CD14-positive monocyte (primary cell): ENCODE measurements around the gene FIGN. TPM values are rescaled to one million over a fixed set of nuclear protein-coding genes. Genes with fewer than 3 reads are reported as not detected.

Experiments used
- DNase-seq, 3 donors: peaks; one replicate each; pipeline ENCODE4 v3.0.0-alpha.2; 2011 to 2022
- H2AFZ ChIP-seq: 2 replicates; pipeline ENCODE4 v1.6.0; 2012; ENCODE audit warnings: mild to moderate bottlenecking, low read depth, low read length, inconsistent platforms; ENCODE audit not compliant: insufficient read depth, poor library complexity, severe bottlenecking
- H3K27ac ChIP-seq, 2 donors: 1 replicate in 1 of 2; 2 replicates in 1 of 2; pipeline ENCODE4 v1.5.1; 2012 to 2013; ENCODE audit warnings: low read length in 2 of 2, control low read depth in 1 of 2, inconsistent platforms in 1 of 2, low read depth in 1 of 2, mild to moderate bottlenecking in 1 of 2
- H3K27me3 ChIP-seq, 2 donors: one replicate each; pipeline versions ENCODE4 v1.6.0 to v1.6.1; 2011 to 2013; ENCODE audit warnings: low read length in 2 of 2; ENCODE audit not compliant: control insufficient read depth in 2 of 2, insufficient read depth in 2 of 2
- H3K36me3 ChIP-seq, 2 donors: replicated peaks in 1 of 2; 1 replicate in 1 of 2; 2 replicates in 1 of 2; pipeline versions ENCODE4 v1.5.1 to v1.6.1; 2012 to 2013; ENCODE audit warnings: low read length in 2 of 2, control low read depth in 1 of 2, inconsistent platforms in 1 of 2, mild to moderate bottlenecking in 1 of 2; ENCODE audit not compliant: insufficient read depth in 2 of 2, control insufficient read depth in 1 of 2
- H3K4me1 ChIP-seq, 2 donors: 1 replicate in 1 of 2; 2 replicates in 1 of 2; pipeline versions ENCODE4 v1.5.1 to v1.6.1; 2012 to 2013; ENCODE audit warnings: low read length in 2 of 2, control low read depth in 1 of 2, inconsistent platforms in 1 of 2, mild to moderate bottlenecking in 1 of 2, moderate library complexity in 1 of 2; ENCODE audit not compliant: insufficient read depth in 2 of 2, control insufficient read depth in 1 of 2
- H3K4me2 ChIP-seq: replicated peaks from 2 replicates; pipeline ENCODE3; 2012; ENCODE audit warnings: low read length, moderate library complexity, mild to moderate bottlenecking; ENCODE audit not compliant: poor library complexity, severe bottlenecking; ENCODE audit errors: extremely low read depth
- H3K4me3 ChIP-seq, 3 experiments: fragments of 200-600 bp in 1 of 3; sonication (generic) in 1 of 3; replicated peaks in 1 of 3; 1 replicate in 2 of 3; 2 replicates in 1 of 3; pipeline ENCODE4 v1.5.1; 2011 to 2013; ENCODE audit warnings: low read length in 3 of 3, mild to moderate bottlenecking in 3 of 3, control low read depth in 2 of 3, low read depth in 2 of 3, inconsistent platforms in 1 of 3, moderate library complexity in 1 of 3
- H3K79me2 ChIP-seq: 2 replicates; pipeline ENCODE4 v1.6.0; 2012; ENCODE audit warnings: mild to moderate bottlenecking, control low read depth, inconsistent platforms, low read length, moderate library complexity; ENCODE audit not compliant: insufficient read depth
- H3K9ac ChIP-seq: 2 replicates; pipeline ENCODE4 v1.6.0; 2017; ENCODE audit warnings: low read length, mild to moderate bottlenecking; ENCODE audit not compliant: insufficient read depth, poor library complexity, severe bottlenecking
- H3K9me3 ChIP-seq, 2 donors: replicated peaks in 1 of 2; 1 replicate in 1 of 2; 2 replicates in 1 of 2; pipeline versions ENCODE4 v1.5.1 to v1.6.1; 2012 to 2013; ENCODE audit warnings: low read length in 2 of 2, control low read depth in 1 of 2; ENCODE audit not compliant: control insufficient read depth in 1 of 2, insufficient read depth in 1 of 2
- H4K20me1 ChIP-seq: 2 replicates; pipeline ENCODE4 v1.6.0; 2012; ENCODE audit warnings: mild to moderate bottlenecking, low read length, control low read depth, moderate library complexity; ENCODE audit not compliant: insufficient read depth
- H3K27ac Mint-ChIP-seq, 7 donors: one replicate each; pipeline ENCODE4 v1.8.0; 2020; ENCODE audit warnings: mild to moderate bottlenecking in 7 of 7, mixed read lengths in 7 of 7, moderate library complexity in 6 of 7, inconsistent platforms in 2 of 7
- H3K27me3 Mint-ChIP-seq, 3 donors: one replicate each; pipeline ENCODE4 v1.8.0; 2021 to 2022; ENCODE audit warnings: low read depth in 3 of 3, mild to moderate bottlenecking in 3 of 3, mixed read lengths in 3 of 3, moderate library complexity in 3 of 3, inconsistent platforms in 1 of 3
- H3K36me3 Mint-ChIP-seq, 2 donors: one replicate each; pipeline ENCODE4 v1.8.0; 2020; ENCODE audit warnings: mixed read lengths in 2 of 2, inconsistent platforms in 1 of 2, mild to moderate bottlenecking in 1 of 2
- H3K4me1 Mint-ChIP-seq: one replicate; pipeline ENCODE4 v1.8.0; 2020; ENCODE audit warnings: mild to moderate bottlenecking, mixed read lengths
- H3K4me3 Mint-ChIP-seq, 2 donors: one replicate each; pipeline ENCODE4 v1.8.0; 2020; ENCODE audit warnings: mild to moderate bottlenecking in 2 of 2, mixed read lengths in 2 of 2, moderate library complexity in 1 of 2
- H3K9me3 Mint-ChIP-seq, 7 donors: one replicate each; pipeline ENCODE4 v1.8.0; 2020 to 2022; ENCODE audit warnings: mixed read lengths in 7 of 7, mild to moderate bottlenecking in 6 of 7, moderate library complexity in 6 of 7, inconsistent platforms in 2 of 7
- CTCF ChIP-seq: fragments of 200-600 bp; IDR thresholded peaks from one replicate; pipeline ENCODE4 v1.8.0; 2022; ENCODE audit warnings: antibody characterized with exemption, mild to moderate bottlenecking
- WGBS: methylation state at CpG from one replicate; pipeline ENCODE4 v1.1.5; 2013; ENCODE audit warnings: missing lambda C conversion rate; ENCODE audit not compliant: insufficient coverage; 5-methylcytosine and 5-hydroxymethylcytosine counted together
- intact Hi-C, 2 donors: fragments of 100-400 bp; cut with micrococcal nuclease; formaldehyde crosslinking; loops; one replicate each; pipeline versions ENCODE4 v1.15.0 to v1.15.1; 2023
- polyA plus RNA-seq, 3 donors: library from polyadenylated mRNA; depleted of rRNA in 1 of 3; unstranded in 2 of 3; stranded (reverse) in 1 of 3; fragments of 300-500 nt in 2 of 3; fragments of >200 nt in 1 of 3; fragmentation: Illumina TruSeq in 2 of 3; gene quantifications; 1 replicate in 2 of 3; 2 replicates in 1 of 3; pipeline ENCODE4 v1.2.3, GENCODE V29; 2012 to 2021

FIGN gene
- polyA plus RNA-seq, 3 donors = not detected

GRCh38 chr2:163554864-163555263 is 180.9 kb downstream of the FIGN start:
- Histone ChIP-seq H4K20me1 (no peaks in the 10 kb centered on the region), H3K27me3 (no peaks in the 10 kb centered on the region), H3K9ac (no peak overlapping the region), H3K4me1 (no peaks in the 10 kb centered on the region), H3K4me2 (no peak overlapping the region), H3K9me3 (no peaks in the 10 kb centered on the region), H3K36me3 (no peaks in the 10 kb centered on the region), H3K4me3 (no peak overlapping the region), H2AFZ (no peak overlapping the region), H3K27ac (no peak overlapping the region), H3K79me2 (no peaks in the 10 kb centered on the region)
- Mint-ChIP-seq H3K4me3 (no peak overlapping the region), H3K4me1 (no peaks in the 10 kb centered on the region), H3K36me3 (no peaks in the 10 kb centered on the region), H3K9me3 (peaks cover 0 to 6% (median 0%) of the 10 kb centered on the region in 7 donors), H3K27me3 (peaks cover 0 to 2% (median 0%) of the 10 kb centered on the region in 3 donors), H3K27ac (no peak overlapping the region)
- DNase-seq = no peak
- 90% methylated on average over 2 of the region's 3 CpGs for WGBS
- intact Hi-C loops = no loop called here
- TF ChIP-seq CTCF = no peak

GRCh38 chr2:163553601-163554000 is 182.2 kb downstream of the FIGN start:
- Histone ChIP-seq H2AFZ (no peak overlapping the region), H3K4me3 (no peak overlapping the region), H3K9me3 (peaks cover 0 to 4% of the 10 kb centered on the region in 2 donors), H4K20me1 (no peaks in the 10 kb centered on the region), H3K4me2 (no peak overlapping the region), H3K79me2 (no peaks in the 10 kb centered on the region), H3K27ac (no peak overlapping the region), H3K27me3 (no peaks in the 10 kb centered on the region), H3K9ac (no peak overlapping the region), H3K36me3 (no peaks in the 10 kb centered on the region), H3K4me1 (no peaks in the 10 kb centered on the region)
- no peak for DNase-seq
- Mint-ChIP-seq H3K4me1 (no peaks in the 10 kb centered on the region), H3K36me3 (no peaks in the 10 kb centered on the region), H3K27me3 (peaks cover 0 to 2% (median 0%) of the 10 kb centered on the region in 3 donors), H3K27ac (no peak overlapping the region), H3K4me3 (no peak overlapping the region), H3K9me3 (peaks cover 0 to 6% (median 0%) of the 10 kb centered on the region in 7 donors)
- intact Hi-C loops = no loop called here
- no peak for TF ChIP-seq CTCF
